NCI-H748 treated with DMSO at 0.1 percent for 48 hours (cell line): ENCODE data around the gene TUBA1B.

Source experiments
- DNase-seq: peaks from one replicate; lab custom pipeline; 2025; lab: John Stamatoyannopoulos, UW

The TUBA1B gene

GRCh38 chr12:49089821-49090773 is 41.1 kb downstream of the TUBA1B start:
- peak; percentile 33 for DNase-seq

GRCh38 chr12:49088932-49089330 is 42.3 kb downstream of the TUBA1B start:
- no peak for DNase-seq

GRCh38 chr12:49088150-49088931 is 42.9 kb downstream of the TUBA1B start:
- DNase-seq = peak; percentile 94

GRCh38 chr12:49086116-49086515 is 45.1 kb downstream of the TUBA1B start:
- no peak for DNase-seq

- DNase-seq = no peak
Observed at GRCh38 chr12:49084438-49084837, 46.8 kb downstream of the TUBA1B start.

DNA sequence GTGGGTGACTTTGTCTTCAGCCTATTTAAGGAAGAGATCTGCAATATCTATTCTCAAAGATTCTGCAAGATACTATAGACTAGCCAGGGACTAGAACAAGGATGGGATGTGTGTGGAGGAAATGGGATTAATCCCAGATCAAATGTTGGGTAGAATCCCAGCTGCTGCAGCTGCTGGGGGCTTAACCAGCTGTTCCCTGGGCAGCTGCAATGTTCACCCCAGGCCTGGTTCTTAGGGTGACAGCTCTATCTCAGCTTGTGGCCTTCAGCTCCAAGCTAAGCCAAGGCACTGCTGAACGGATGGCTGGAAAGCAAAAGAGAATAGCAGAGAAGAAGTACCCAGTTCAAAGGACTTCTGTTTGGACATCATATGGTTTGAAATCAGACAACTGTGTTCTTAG is 51.4 kb downstream of the TUBA1B start:
- DNase-seq = no peak
